RWPE2 (cell line): ENCODE measurements around the gene LGALS16.

Source experiments
- ATAC-seq: fragments of 200-7000 bp; cut with Tn5 transposase; 3 replicates; pipeline ENCODE4 v1.9.1; 2021; ENCODE audit warnings: low read depth
- DNase-seq: peaks from one replicate; pipeline ENCODE4 v3.0.0-alpha.2; 2020; ENCODE audit warnings: low spot score
- H3K27ac ChIP-seq: fragments of 450-650 bp; 2 replicates; pipeline ENCODE4 v1.5.1; 2017; ENCODE audit warnings: mild to moderate bottlenecking; ENCODE audit not compliant: poor library complexity, severe bottlenecking
- H3K27me3 ChIP-seq: fragments of 250-450 bp; sonication (Bioruptor Pico); 2 replicates; pipeline ENCODE4 v1.5.1; 2021; ENCODE audit warnings: mild to moderate bottlenecking, moderate library complexity; ENCODE audit not compliant: insufficient read depth, poor library complexity, severe bottlenecking
- H3K36me3 ChIP-seq: fragments of 250-450 bp; sonication (Bioruptor Pico); 2 replicates; pipeline ENCODE4 v1.5.1; 2020; ENCODE audit warnings: low read depth, mild to moderate bottlenecking, moderate library complexity
- H3K4me1 ChIP-seq: fragments of 250-450 bp; sonication (Bioruptor Pico); 2 replicates; pipeline ENCODE4 v1.5.1; 2021; ENCODE audit warnings: mild to moderate bottlenecking, moderate library complexity; ENCODE audit not compliant: insufficient read depth, poor library complexity, severe bottlenecking
- H3K4me3 ChIP-seq: fragments of 250-450 bp; sonication (Bioruptor Pico); 2 replicates; pipeline ENCODE4 v1.5.1; 2021; ENCODE audit warnings: mild to moderate bottlenecking, moderate library complexity; ENCODE audit not compliant: severe bottlenecking
- H3K9me3 ChIP-seq: fragments of 250-450 bp; sonication (Bioruptor Pico); 2 replicates; pipeline ENCODE4 v1.5.1; 2021; ENCODE audit warnings: mild to moderate bottlenecking, moderate library complexity; ENCODE audit not compliant: severe bottlenecking
- TF ChIP-seq, protein P1 (sequence below): fragments of 450-650 bp; IDR thresholded peaks from one replicate; pipeline ENCODE4 v1.5.1; 2017; ENCODE audit warnings: mild to moderate bottlenecking, moderate library complexity; ENCODE audit not compliant: poor library complexity, severe bottlenecking

Gene LGALS16

DNA sequence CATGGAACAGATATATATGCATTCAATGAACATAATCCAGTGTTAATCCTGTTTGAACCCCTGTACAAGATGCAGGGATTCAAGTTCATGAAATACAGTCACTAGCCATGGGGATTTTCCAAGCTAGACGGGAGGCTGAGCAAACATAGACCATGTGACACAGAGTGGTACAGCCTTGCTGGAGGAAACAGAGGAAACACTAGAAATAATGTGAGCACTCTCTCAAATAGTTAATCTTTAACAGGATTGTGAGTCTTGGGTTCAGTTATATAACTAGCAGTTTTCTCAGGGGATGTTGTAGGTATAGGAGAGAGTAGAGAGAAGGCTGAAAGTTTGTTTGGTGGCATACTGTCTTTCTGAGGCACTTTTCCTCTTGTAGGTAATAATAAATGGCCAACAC, 13.9 kb upstream of the LGALS16 start:
- no peak overlapping the region for H3K4me3 ChIP-seq
- H3K9me3 ChIP-seq: no peaks in the 10 kb centered on the region
- no peak overlapping the region for H3K27ac ChIP-seq
- no peak for ATAC-seq
- H3K27me3 ChIP-seq: peaks cover 5% of the 10 kb centered on the region
- TF ChIP-seq, protein P1, sequence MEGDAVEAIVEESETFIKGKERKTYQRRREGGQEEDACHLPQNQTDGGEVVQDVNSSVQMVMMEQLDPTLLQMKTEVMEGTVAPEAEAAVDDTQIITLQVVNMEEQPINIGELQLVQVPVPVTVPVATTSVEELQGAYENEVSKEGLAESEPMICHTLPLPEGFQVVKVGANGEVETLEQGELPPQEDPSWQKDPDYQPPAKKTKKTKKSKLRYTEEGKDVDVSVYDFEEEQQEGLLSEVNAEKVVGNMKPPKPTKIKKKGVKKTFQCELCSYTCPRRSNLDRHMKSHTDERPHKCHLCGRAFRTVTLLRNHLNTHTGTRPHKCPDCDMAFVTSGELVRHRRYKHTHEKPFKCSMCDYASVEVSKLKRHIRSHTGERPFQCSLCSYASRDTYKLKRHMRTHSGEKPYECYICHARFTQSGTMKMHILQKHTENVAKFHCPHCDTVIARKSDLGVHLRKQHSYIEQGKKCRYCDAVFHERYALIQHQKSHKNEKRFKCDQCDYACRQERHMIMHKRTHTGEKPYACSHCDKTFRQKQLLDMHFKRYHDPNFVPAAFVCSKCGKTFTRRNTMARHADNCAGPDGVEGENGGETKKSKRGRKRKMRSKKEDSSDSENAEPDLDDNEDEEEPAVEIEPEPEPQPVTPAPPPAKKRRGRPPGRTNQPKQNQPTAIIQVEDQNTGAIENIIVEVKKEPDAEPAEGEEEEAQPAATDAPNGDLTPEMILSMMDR: no peak
- H3K4me1 ChIP-seq: no peaks in the 10 kb centered on the region
- no peaks in the 10 kb centered on the region for H3K36me3 ChIP-seq
- DNase-seq: no peak

DNA sequence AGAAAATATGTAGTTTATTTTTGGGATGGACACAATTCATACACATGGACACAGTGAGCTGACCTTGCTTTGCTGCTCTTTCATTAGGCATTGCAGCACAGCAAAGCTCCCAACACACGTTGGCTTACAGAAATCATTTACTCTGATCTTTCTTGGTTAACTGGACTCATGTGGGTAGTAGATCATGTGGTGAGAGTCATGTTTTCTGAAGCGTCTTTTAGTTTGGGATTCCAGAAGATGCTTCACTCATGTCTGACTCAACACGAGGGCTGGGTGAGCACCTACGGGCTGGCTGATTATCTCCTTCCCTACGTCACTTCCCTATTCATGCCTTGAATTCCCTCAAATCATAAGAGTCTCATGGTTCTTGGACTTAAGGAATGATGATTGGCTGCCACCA, 12.1 kb upstream of the LGALS16 start:
- H3K36me3 ChIP-seq: no peaks in the 10 kb centered on the region
- no peak overlapping the region for H3K27ac ChIP-seq
- ATAC-seq (no peak), DNase-seq (no peak)
- H3K4me1 ChIP-seq: no peaks in the 10 kb centered on the region
- H3K4me3 ChIP-seq: no peak overlapping the region
- no peaks in the 10 kb centered on the region for H3K9me3 ChIP-seq
- TF ChIP-seq, protein P1: no peak
- H3K27me3 ChIP-seq: no peaks in the 10 kb centered on the region

DNA sequence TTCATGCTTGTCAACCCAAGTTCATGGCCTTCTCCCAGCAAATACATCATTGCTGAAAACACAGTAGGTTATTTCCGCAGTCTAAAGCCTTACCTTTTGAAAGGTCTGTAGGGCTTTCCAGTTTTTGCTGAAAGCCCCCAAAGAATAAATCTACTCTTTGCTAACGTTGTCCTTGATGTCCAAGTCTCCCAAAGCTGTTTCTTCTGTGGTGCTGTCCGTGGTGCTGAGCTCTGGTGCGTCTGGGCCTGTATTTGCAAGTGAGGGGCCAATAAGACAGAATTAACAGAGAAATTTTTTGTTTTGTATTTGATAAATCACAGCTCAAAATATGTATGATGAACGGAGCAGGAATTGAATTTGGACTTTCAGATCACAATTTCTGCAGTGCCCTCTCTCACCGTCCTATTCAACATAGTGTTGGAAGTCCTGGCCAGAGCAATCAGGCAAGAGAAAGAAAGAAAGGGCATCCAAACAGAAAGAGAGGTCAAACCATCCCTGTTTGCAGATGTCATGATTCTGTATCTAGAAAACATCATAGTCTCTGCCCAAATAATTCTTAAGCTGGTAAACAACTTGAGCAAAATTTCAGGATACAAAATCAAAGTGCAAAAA, 9.8 kb upstream of the LGALS16 start:
- H3K27ac ChIP-seq: no peak overlapping the region
- ATAC-seq (no peak), DNase-seq (no peak)
- no peaks in the 10 kb centered on the region for H3K4me1 ChIP-seq
- peaks cover 3% of the 10 kb centered on the region for H3K27me3 ChIP-seq
- no peaks in the 10 kb centered on the region for H3K9me3 ChIP-seq
- no peaks in the 10 kb centered on the region for H3K36me3 ChIP-seq
- no peak overlapping the region for H3K4me3 ChIP-seq
- TF ChIP-seq, protein P1: no peak

DNA sequence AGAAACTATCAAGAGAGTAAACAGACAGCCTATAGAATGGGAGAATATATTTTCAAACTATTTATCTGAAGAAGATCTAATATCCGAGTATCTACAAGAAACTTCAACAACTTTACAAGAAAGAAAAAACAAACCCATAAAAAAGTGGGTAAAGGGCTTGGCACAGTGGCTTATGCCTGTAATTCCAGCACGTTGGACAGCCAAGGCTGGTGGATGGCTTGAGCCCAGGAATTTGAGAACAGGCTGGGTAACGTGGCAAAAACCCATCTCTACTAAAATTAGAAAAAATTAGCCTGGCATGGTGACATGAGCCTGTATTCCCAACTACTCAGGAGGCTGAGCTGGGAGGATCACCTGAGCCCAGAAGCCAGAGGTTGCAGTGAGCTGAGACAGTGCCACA, 7.8 kb upstream of the LGALS16 start:
- TF ChIP-seq, protein P1: no peak
- Histone ChIP-seq H3K27me3 (peaks cover 3% of the 10 kb centered on the region), H3K4me3 (no peak overlapping the region), H3K27ac (no peak overlapping the region), H3K36me3 (no peaks in the 10 kb centered on the region), H3K9me3 (no peaks in the 10 kb centered on the region), H3K4me1 (no peaks in the 10 kb centered on the region)
- ATAC-seq (no peak), DNase-seq (no peak)

DNA sequence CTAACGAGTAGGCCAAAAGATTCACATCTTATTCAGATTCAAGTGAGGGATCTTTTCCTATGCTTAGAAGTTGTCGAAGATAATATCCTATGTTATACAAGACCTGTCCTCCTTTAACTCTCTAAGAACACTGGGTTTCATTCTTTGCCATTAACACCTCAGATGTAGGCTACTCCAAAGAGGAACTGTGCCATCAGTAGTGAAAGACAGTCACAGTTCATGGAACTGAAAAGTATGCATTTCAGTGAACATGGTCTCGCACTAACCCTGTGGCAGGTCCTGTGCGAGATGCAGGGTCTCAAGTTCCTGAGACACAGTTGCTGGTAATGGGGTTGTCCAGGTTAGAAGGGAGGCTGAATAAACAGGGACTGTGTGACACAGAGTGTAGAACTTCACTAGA, 4.1 kb downstream of the LGALS16 start:
- ATAC-seq (no peak), DNase-seq (no peak)
- no peaks in the 10 kb centered on the region for H3K36me3 ChIP-seq
- TF ChIP-seq, protein P1: no peak
- no peak overlapping the region for H3K27ac ChIP-seq
- H3K4me1 ChIP-seq: no peaks in the 10 kb centered on the region
- H3K9me3 ChIP-seq: no peaks in the 10 kb centered on the region
- no peaks in the 10 kb centered on the region for H3K27me3 ChIP-seq
- no peak overlapping the region for H3K4me3 ChIP-seq
